GM18505 (cell line): ENCODE results near the gene KRTAP6-3.

Experiments used
- ATAC-seq: cut with Tn5 transposase; IDR thresholded peaks from one replicate; pipeline ENCODE4 v1.9.1; 2021; ENCODE audit not compliant: unreplicated experiment
- POLR2A ChIP-seq: IDR thresholded peaks from 4 replicates; pipeline ENCODE4 v1.6.1; 2011; ENCODE audit warnings: borderline replicate concordance; ENCODE audit not compliant: insufficient read depth, insufficient read length; ENCODE audit errors: extremely low read depth

Gene KRTAP6-3

DNA sequence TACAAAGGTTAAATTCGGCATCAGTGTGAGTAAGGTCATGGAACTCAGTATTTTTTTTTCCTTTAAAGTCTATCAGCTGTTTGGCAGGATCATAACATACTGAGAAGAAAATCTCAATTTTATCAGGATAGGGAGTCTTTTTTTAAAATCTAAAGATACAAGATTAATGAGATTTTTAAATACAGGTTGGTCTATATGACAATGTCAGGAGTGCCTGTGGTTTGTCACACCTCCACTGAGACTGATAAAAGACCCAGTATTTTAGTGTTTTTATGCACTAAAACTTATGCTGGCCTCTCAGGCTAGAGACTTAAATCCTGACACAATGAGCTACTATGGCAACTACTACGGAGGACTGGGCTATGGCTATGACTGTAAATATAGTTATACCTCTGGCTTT, 50.3 kb downstream of the KRTAP6-3 start, which contains the start of gene KRTAP20-3:
KRTAP20-3 (plus strand) TSS at position 301 of the 400 bp plus-strand sequence.
- TF ChIP-seq POLR2A, result no peak
- no peak for ATAC-seq
